Eye (tissue), 1 donor: ENCODE measurements around the gene GRM5.
"Not testable (repeated sequence)": the region's sequence is repeated elsewhere in the genome, so short reads cannot be mapped to it uniquely, and the experiment has no call there.

Experiments
- DNase-seq: peaks from one replicate; pipeline ENCODE4 v3.0.0-alpha.2; 2015

GRM5 gene

GRCh38 chr11:89065651-89066201 is at the start of gene GRM5:
Gene GRM5 (minus strand): TSS chr11:89065982. CDS start chr11:89047872, 18,110 bp downstream.
- peak; percentile 61 for DNase-seq

GRCh38 chr11:89097956-89098355 is 32.2 kb upstream of the GRM5 start:
- peak; percentile 53 for DNase-seq

- not testable (repeated sequence) for DNase-seq
These were observed 28.0 kb upstream of the GRM5 start for GRCh38 chr11:89093806-89094205.

- DNase-seq: not testable (repeated sequence)
These were observed 19.2 kb upstream of the GRM5 start for GRCh38 chr11:89084951-89085350.

GRCh38 chr11:89070911-89071310 is 5.1 kb upstream of the GRM5 start:
- DNase-seq: not testable (repeated sequence)

GRCh38 chr11:89067264-89067663 is 1.5 kb upstream of the GRM5 start:
- no peak for DNase-seq

GRCh38 chr11:89065066-89065465 is 716 bp downstream of the GRM5 start:
- peak; percentile 22 for DNase-seq

GRCh38 chr11:89063481-89063951 is 2.3 kb downstream of the GRM5 start:
- peak; percentile 8 for DNase-seq

GRCh38 chr11:89062771-89063298 is 2.9 kb downstream of the GRM5 start:
- DNase-seq: peak; percentile 41

- peak; percentile 73 for DNase-seq
These were observed 3.9 kb downstream of the GRM5 start for GRCh38 chr11:89061839-89062238.

- not testable (repeated sequence) for DNase-seq
These were observed 8.4 kb downstream of the GRM5 start for GRCh38 chr11:89057406-89057805.

- DNase-seq: no peak
These were observed 13.6 kb downstream of the GRM5 start for GRCh38 chr11:89052220-89052619.

- DNase-seq: not testable (repeated sequence)
These were observed 18.6 kb downstream of the GRM5 start for GRCh38 chr11:89047159-89047558.

GRCh38 chr11:89043861-89044588 is 21.8 kb downstream of the GRM5 start:
- DNase-seq: not testable (repeated sequence)

- DNase-seq: not testable (repeated sequence)
These were observed 36.1 kb downstream of the GRM5 start for GRCh38 chr11:89029671-89030070.

- no peak for DNase-seq
These were observed 44.4 kb downstream of the GRM5 start for GRCh38 chr11:89021339-89021738.

- not testable (repeated sequence) for DNase-seq
These were observed 45.8 kb downstream of the GRM5 start for GRCh38 chr11:89019827-89020547.

- no peak for DNase-seq
These were observed 49.6 kb downstream of the GRM5 start for GRCh38 chr11:89016214-89016613.

GRCh38 chr11:89015614-89016013 is 50.2 kb downstream of the GRM5 start:
- DNase-seq: no peak

- not testable (repeated sequence) for DNase-seq
These were observed 64.9 kb downstream of the GRM5 start for GRCh38 chr11:89000852-89001251.

GRCh38 chr11:88979641-88980040 is 86.1 kb downstream of the GRM5 start:
- DNase-seq: no peak

- not testable (repeated sequence) for DNase-seq
These were observed 86.8 kb downstream of the GRM5 start for GRCh38 chr11:88978992-88979391.

- DNase-seq: not testable (repeated sequence)
These were observed 90.3 kb downstream of the GRM5 start for GRCh38 chr11:88975441-88975840.
